DOHH2 (cell line): ENCODE measurements around the gene CCDC87.

ENCODE experiments used
- CTCF ChIP-seq: fragments of 200-600 bp; sonication (generic); IDR thresholded peaks from one replicate; pipeline ENCODE4 v1.5.1; 2014; ENCODE audit warnings: antibody characterized with exemption, mild to moderate bottlenecking, low read depth, low read length; ENCODE audit not compliant: poor library complexity, severe bottlenecking
- EZH2phosphoT487 ChIP-seq: fragments of 200-600 bp; sonication (generic); IDR thresholded peaks from 2 replicates; pipeline ENCODE4 v1.6.1; 2017; ENCODE audit warnings: borderline replicate concordance, mild to moderate bottlenecking, antibody characterized with exemption, low read length, moderate library complexity, mixed read lengths

- TF ChIP-seq CTCF: no peak
- TF ChIP-seq EZH2phosphoT487: no peak
Observed at GRCh38 chr11:66626382-66626781, 33.5 kb upstream of the CCDC87 start.
